HCT116 (cell line): ENCODE results near the gene TEAD1. TPM values are rescaled to one million over a fixed set of nuclear protein-coding genes. Genes with fewer than 3 reads are reported as not detected.
"Not testable (repeated sequence)": the region's sequence is repeated elsewhere in the genome, so short reads cannot be mapped to it uniquely, and the experiment has no call there.

Experiments
- ATAC-seq: fragments of 200-7000 bp; cut with Tn5 transposase; 2 replicates; pipeline ENCODE4 v1.9.1; 2020; ENCODE audit warnings: mild to moderate bottlenecking, moderate library complexity
- BruUV-seq: library from RNA; stranded (reverse); fragments of 400-500 nt; replicated peaks from 2 replicates; lab custom pipeline; 2021; lab: Mats Ljungman, UMichigan
- CTCF ChIA-PET: fragments of 300-600 bp; sonication (Branson Sonifier 250); formaldehyde crosslinking; loops from one replicate; lab custom pipeline; 2021; ENCODE audit warnings: antibody characterized with exemption; lab: Charles Lee
- POLR2A ChIA-PET: fragments of 300-600, 350-600 bp; sonication (Branson Sonifier 250); formaldehyde crosslinking; loops from one replicate; lab custom pipeline; 2021; ENCODE audit warnings: antibody characterized with exemption; lab: Charles Lee
- RAD21 ChIA-PET, 2 experiments: fragments of 300-600 bp; sonication (Branson Sonifier 250); formaldehyde crosslinking; loops; one replicate each; lab custom pipeline; 2023; ENCODE audit warnings: low total read pairs in 2 of 2; ENCODE audit not compliant: uncharacterized antibody in 2 of 2, unreplicated experiment in 2 of 2, low non-redundant PET in 1 of 2; lab: Charles Lee
- DNase-seq: peaks from one replicate; pipeline ENCODE4 v3.0.0-alpha.2; 2010; ENCODE audit warnings: low read depth, low spot score
- H2AFZ ChIP-seq: fragments of 200-600 bp; shearing (Covaris generic), sonication (generic); 2 replicates; pipeline ENCODE4 v1.6.1; 2017; ENCODE audit warnings: low read depth, mixed run types, mixed read lengths, antibody characterized with exemption, low read length; ENCODE audit not compliant: poor library complexity, severe bottlenecking
- H3K27ac ChIP-seq: 2 replicates; pipeline ENCODE4 v1.5.1; 2012; ENCODE audit warnings: low read depth, low read length
- H3K27me3 ChIP-seq: fragments of 200-600 bp; sonication (generic); 2 replicates; pipeline ENCODE4 v1.6.1; 2016; ENCODE audit warnings: mixed run types, low read length, mixed read lengths; ENCODE audit not compliant: insufficient read depth
- H3K36me3 ChIP-seq, 2 experiments: fragments of 200-500 bp in 1 of 2; fragments of 200-600 bp in 1 of 2; sonication (Bioruptor generic) in 1 of 2; sonication (generic) in 1 of 2; 2 replicates each; pipeline versions ENCODE4 v1.5.1 to v1.6.1; 2014 to 2016; ENCODE audit warnings: low read length in 2 of 2, inconsistent platforms in 1 of 2, mixed read lengths in 1 of 2, mixed run types in 1 of 2; ENCODE audit not compliant: insufficient read depth in 2 of 2, control insufficient read depth in 1 of 2
- H3K4me1 ChIP-seq, 2 experiments: fragments of 200-600 bp in 1 of 2; sonication (generic) in 1 of 2; 2 replicates each; pipeline versions ENCODE4 v1.5.1 to v1.6.1; 2012 to 2017; ENCODE audit warnings: low read length in 2 of 2, inconsistent platforms in 1 of 2, mild to moderate bottlenecking in 1 of 2, mixed read lengths in 1 of 2, mixed run types in 1 of 2, moderate library complexity in 1 of 2; ENCODE audit not compliant: insufficient read depth in 2 of 2, control insufficient read depth in 1 of 2
- H3K4me2 ChIP-seq: fragments of 200-600 bp; sonication (generic); 2 replicates; pipeline ENCODE4 v1.6.1; 2017; ENCODE audit warnings: mixed run types, low read length, mixed read lengths
- H3K4me3 ChIP-seq, 2 experiments: fragments of 200-600 bp in 1 of 2; sonication (generic) in 1 of 2; replicated peaks in 1 of 2; 2 replicates each; pipeline ENCODE4 v1.5.1; 2011 to 2016; ENCODE audit warnings: low read length in 2 of 2, control low read depth in 1 of 2, low read depth in 1 of 2, mild to moderate bottlenecking in 1 of 2, mixed read lengths in 1 of 2, mixed run types in 1 of 2
- H3K79me2 ChIP-seq: fragments of 200-600 bp; sonication (generic); 2 replicates; pipeline ENCODE4 v1.6.1; 2017; ENCODE audit warnings: mild to moderate bottlenecking, mixed run types, low read length, moderate library complexity, mixed read lengths; ENCODE audit not compliant: insufficient read depth
- H3K9ac ChIP-seq: fragments of 200-600 bp; sonication (generic); 2 replicates; pipeline ENCODE4 v1.6.1; 2016; ENCODE audit warnings: low read length, mixed read lengths
- H3K9me2 ChIP-seq: fragments of 200-600 bp; sonication (generic), shearing (Covaris generic); 2 replicates; pipeline ENCODE4 v1.6.1; 2017; ENCODE audit warnings: mixed run types, mild to moderate bottlenecking, moderate library complexity; ENCODE audit not compliant: insufficient read depth
- H3K9me3 ChIP-seq, 2 experiments: fragments of 200-500 bp in 1 of 2; fragments of 200-600 bp in 1 of 2; sonication (Bioruptor generic) in 1 of 2; sonication (generic) in 1 of 2; 2 replicates each; pipeline ENCODE4 v1.6.1; 2014 to 2017; ENCODE audit warnings: low read length in 2 of 2, mixed read lengths in 2 of 2, inconsistent platforms in 1 of 2, low read depth in 1 of 2, mild to moderate bottlenecking in 1 of 2, mixed run types in 1 of 2, moderate library complexity in 1 of 2; ENCODE audit not compliant: control insufficient read depth in 1 of 2, insufficient read depth in 1 of 2
- H4K20me1 ChIP-seq: fragments of 200-600 bp; sonication (generic), shearing (Covaris generic); 2 replicates; pipeline ENCODE4 v1.6.1; 2017; ENCODE audit warnings: mixed run types, mild to moderate bottlenecking, moderate library complexity; ENCODE audit not compliant: insufficient read depth
- CEBPB ChIP-seq: IDR thresholded peaks from 2 replicates; pipeline ENCODE4 v1.6.1; 2012; ENCODE audit warnings: low read depth
- CTCF ChIP-seq, 3 experiments: fragments of 200-600 bp in 1 of 3; sonication (generic) in 1 of 3; IDR thresholded peaks in 2 of 3; conservative IDR thresholded peaks in 1 of 3; 2 replicates each; pipeline ENCODE4 v1.5.1; 2012 to 2017; ENCODE audit warnings: low read depth in 2 of 3, low read length in 2 of 3, antibody characterized with exemption in 1 of 3, borderline replicate concordance in 1 of 3, control low read depth in 1 of 3, mild to moderate bottlenecking in 1 of 3, mixed read lengths in 1 of 3, mixed run types in 1 of 3, moderate library complexity in 1 of 3; ENCODE audit not compliant: insufficient read depth in 1 of 3
- FOSL1 ChIP-seq: IDR thresholded peaks from 2 replicates; pipeline ENCODE4 v1.6.1; 2012; ENCODE audit warnings: low read depth
- POLR2AphosphoS5 ChIP-seq: IDR thresholded peaks from 2 replicates; pipeline ENCODE4 v1.6.1; 2011; ENCODE audit warnings: mild to moderate bottlenecking, low read depth, low read length, moderate library complexity
- SRF ChIP-seq: IDR thresholded peaks from 2 replicates; pipeline ENCODE4 v1.6.1; 2012; ENCODE audit warnings: low read depth
- TCF7L2 ChIP-seq: IDR thresholded peaks from 2 replicates; pipeline ENCODE4 v1.7.0; 2011; ENCODE audit warnings: borderline replicate concordance, inconsistent platforms; ENCODE audit not compliant: insufficient read depth, insufficient read length; ENCODE audit errors: extremely low read depth
- YY1 ChIP-seq: IDR thresholded peaks from 2 replicates; pipeline ENCODE4 v1.6.1; 2011; ENCODE audit warnings: low read length, low read depth, moderate library complexity, mild to moderate bottlenecking; ENCODE audit not compliant: insufficient replicate concordance; ENCODE audit errors: extremely low read depth
- intact Hi-C: fragments of 100-400 bp; cut with micrococcal nuclease; formaldehyde crosslinking; loops from 2 replicates; pipeline ENCODE4 v1.10.0; 2022
- total RNA-seq: library from RNA; stranded (reverse); gene quantifications from one replicate; pipeline ENCODE4 v1.2.1, GENCODE V29; 2021; ENCODE audit not compliant: unreplicated experiment
- TF ChIP-seq, protein P1 (sequence below): IDR thresholded peaks from 2 replicates; pipeline ENCODE4 v1.6.1; 2011; ENCODE audit warnings: mild to moderate bottlenecking, low read length, moderate library complexity; ENCODE audit not compliant: insufficient replicate concordance; ENCODE audit errors: extremely low read depth
- TF ChIP-seq, protein P2 (sequence below): IDR thresholded peaks from 2 replicates; pipeline ENCODE4 v1.6.1; 2012

The TEAD1 gene
- total RNA-seq, 1 experiment from 2014 or later: 103 TPM

- TF ChIP-seq, protein P1, sequence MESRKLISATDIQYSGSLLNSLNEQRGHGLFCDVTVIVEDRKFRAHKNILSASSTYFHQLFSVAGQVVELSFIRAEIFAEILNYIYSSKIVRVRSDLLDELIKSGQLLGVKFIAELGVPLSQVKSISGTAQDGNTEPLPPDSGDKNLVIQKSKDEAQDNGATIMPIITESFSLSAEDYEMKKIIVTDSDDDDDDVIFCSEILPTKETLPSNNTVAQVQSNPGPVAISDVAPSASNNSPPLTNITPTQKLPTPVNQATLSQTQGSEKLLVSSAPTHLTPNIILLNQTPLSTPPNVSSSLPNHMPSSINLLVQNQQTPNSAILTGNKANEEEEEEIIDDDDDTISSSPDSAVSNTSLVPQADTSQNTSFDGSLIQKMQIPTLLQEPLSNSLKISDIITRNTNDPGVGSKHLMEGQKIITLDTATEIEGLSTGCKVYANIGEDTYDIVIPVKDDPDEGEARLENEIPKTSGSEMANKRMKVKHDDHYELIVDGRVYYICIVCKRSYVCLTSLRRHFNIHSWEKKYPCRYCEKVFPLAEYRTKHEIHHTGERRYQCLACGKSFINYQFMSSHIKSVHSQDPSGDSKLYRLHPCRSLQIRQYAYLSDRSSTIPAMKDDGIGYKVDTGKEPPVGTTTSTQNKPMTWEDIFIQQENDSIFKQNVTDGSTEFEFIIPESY: no peak
- TF ChIP-seq, protein P2, sequence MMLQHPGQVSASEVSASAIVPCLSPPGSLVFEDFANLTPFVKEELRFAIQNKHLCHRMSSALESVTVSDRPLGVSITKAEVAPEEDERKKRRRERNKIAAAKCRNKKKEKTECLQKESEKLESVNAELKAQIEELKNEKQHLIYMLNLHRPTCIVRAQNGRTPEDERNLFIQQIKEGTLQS: no peak
- TF ChIP-seq CEBPB (no peak), SRF (no peak)
These were observed 83.2 kb downstream of the TEAD1 start (continued) for GRCh38 chr11:12757416-12757815.

DNA sequence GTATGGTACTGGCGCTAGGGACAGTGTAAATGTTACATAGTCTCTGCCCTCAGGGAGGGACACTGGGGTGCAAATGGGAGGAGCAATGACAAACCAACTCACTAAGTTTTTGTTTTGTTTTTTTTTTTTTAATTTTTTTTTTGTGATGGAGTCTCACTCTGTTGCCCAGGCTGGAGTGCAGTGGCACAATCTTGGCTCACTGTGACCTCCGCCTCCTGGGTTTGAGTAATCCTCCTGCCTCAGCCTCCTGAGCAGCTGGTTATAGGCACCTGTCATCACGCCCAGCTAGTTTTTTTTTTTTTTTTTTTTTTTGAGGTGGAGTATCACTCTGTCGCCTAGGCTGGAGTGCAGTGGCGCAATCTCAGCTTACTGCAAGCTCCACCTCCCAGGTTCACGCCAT, 83.9 kb downstream of the TEAD1 start:
- H3K9me3 ChIP-seq, H4K20me1 ChIP-seq, H2AFZ ChIP-seq, ATAC-seq, H3K27ac ChIP-seq, CTCF ChIA-PET, RAD21 ChIA-PET, DNase-seq, H3K36me3 ChIP-seq, H3K9ac ChIP-seq, BruUV-seq, POLR2A ChIA-PET, H3K4me2 ChIP-seq, H3K27me3 ChIP-seq, H3K9me2 ChIP-seq, H3K4me3 ChIP-seq: not testable (repeated sequence)
- intact Hi-C loops: loop anchor here (10.0 kb wide), 1 partner anchor 153 kb away; no protein-coding TSS in a partner anchor
- Histone ChIP-seq H3K79me2 (peaks cover 80% of the 10 kb centered on the region), H3K4me1 (peaks cover 42 to 57% of the 10 kb centered on the region in 2 experiments)

- DNase-seq: peak; percentile 12
- TF ChIP-seq POLR2AphosphoS5 (no peak), YY1 (no peak), CTCF (IDR thresholded peaks at IDR 0.05 in 2 of 3, conservative IDR thresholded peaks at IDR 0.05 in 1 of 3; ENCODE audit: borderline replicate concordance in 1 of 3, insufficient read depth in 1 of 3, low read depth in 2 of 3, low read length in 2 of 3) (peak; percentile 23 to 55 (median 44); a peak in 4 of 6 replicates), FOSL1 (no peak), TCF7L2 (no peak)
- TF ChIP-seq, protein P1: no peak
- TF ChIP-seq, protein P2: no peak
These were observed 86.8 kb downstream of the TEAD1 start for GRCh38 chr11:12761029-12761428.

More at GRCh38 chr11:12761029-12761428, 86.8 kb downstream of the TEAD1 start:
- intact Hi-C loops: no loop called here
- H3K9ac ChIP-seq: no peak overlapping the region
- H4K20me1 ChIP-seq: peaks cover 4% of the 10 kb centered on the region; the same call in 1 of the 2 replicates
- no peaks in the 10 kb centered on the region for H3K9me2 ChIP-seq
- CTCF ChIA-PET: no interaction called here
- RAD21 ChIA-PET: no interaction called here
- no peak overlapping the region for H2AFZ ChIP-seq
- no peaks in the 10 kb centered on the region for H3K27me3 ChIP-seq
- no peaks in the 10 kb centered on the region for H3K9me3 ChIP-seq
- H3K4me2 ChIP-seq: 0 out of 2 replicates have a peak overlapping the region, but pooled peaks have one; percentile 10
- no peak overlapping the region for H3K27ac ChIP-seq
- POLR2A ChIA-PET: no interaction called here
- H3K4me3 ChIP-seq: no peak overlapping the region
- H3K36me3 ChIP-seq: peaks cover 8% of the 10 kb centered on the region in 2 experiments; a peak in 2 of 4 replicates
- peaks cover 14 to 31% of the 10 kb centered on the region in 2 experiments; a peak in 3 of 4 replicates for H3K4me1 ChIP-seq
- ATAC-seq: peak; percentile 80
- peaks cover 69% of the 10 kb centered on the region for H3K79me2 ChIP-seq
- BruUV-seq: no TSS peak
